HUES48 (cell line): ENCODE data around the gene TTYH2.

ENCODE experiments used
- H3K27ac ChIP-seq: one replicate; pipeline ENCODE4 v1.7.0; 2013; ENCODE audit warnings: low read depth, low read length, inconsistent platforms
- H3K27me3 ChIP-seq: 2 replicates; pipeline ENCODE4 v1.6.1; 2013; ENCODE audit warnings: mild to moderate bottlenecking, low read length; ENCODE audit not compliant: control insufficient read depth, insufficient read depth
- H3K36me3 ChIP-seq: 2 replicates; pipeline ENCODE4 v1.6.1; 2013; ENCODE audit warnings: low read length; ENCODE audit not compliant: control insufficient read depth, insufficient read depth
- H3K4me1 ChIP-seq: 2 replicates; pipeline ENCODE4 v1.6.1; 2013; ENCODE audit warnings: mild to moderate bottlenecking, low read length; ENCODE audit not compliant: control insufficient read depth, insufficient read depth
- H3K4me3 ChIP-seq: 2 replicates; pipeline ENCODE4 v1.5.1; 2013; ENCODE audit warnings: mild to moderate bottlenecking, low read depth, low read length
- H3K9ac ChIP-seq: 2 replicates; pipeline ENCODE4 v1.6.1; 2013; ENCODE audit warnings: mild to moderate bottlenecking, low read depth, low read length, moderate library complexity
- H3K9me3 ChIP-seq: 2 replicates; pipeline ENCODE4 v1.6.1; 2013; ENCODE audit warnings: low read length; ENCODE audit not compliant: control insufficient read depth, insufficient read depth

The TTYH2 gene

GRCh38 chr17:74205274-74205673 lies 8.1 kb upstream of the TTYH2 start:
- H3K4me3 ChIP-seq = peak overlapping the region; percentile 91
- H3K9ac ChIP-seq = peak overlapping the region; percentile 94
- H3K27me3 ChIP-seq = peaks cover 9% of the 10 kb centered on the region
- peaks cover 60% of the 10 kb centered on the region for H3K36me3 ChIP-seq
- H3K9me3 ChIP-seq = no peaks in the 10 kb centered on the region
- H3K4me1 ChIP-seq = peaks cover 22% of the 10 kb centered on the region
- H3K27ac ChIP-seq = peak overlapping the region; percentile 90

- no peaks in the 10 kb centered on the region for H3K9me3 ChIP-seq
- no peak overlapping the region for H3K4me3 ChIP-seq
- peaks cover 33% of the 10 kb centered on the region for H3K4me1 ChIP-seq
- no peak overlapping the region for H3K9ac ChIP-seq
- H3K36me3 ChIP-seq = peaks cover 60% of the 10 kb centered on the region
- H3K27ac ChIP-seq = peak overlapping the region; percentile 32
- H3K27me3 ChIP-seq = no peaks in the 10 kb centered on the region; the same call in 1 of the 2 replicates
Observed at GRCh38 chr17:74206332-74206818, 7.0 kb upstream of the TTYH2 start.

GRCh38 chr17:74210191-74211140 lies 2.9 kb upstream of the TTYH2 start:
- H3K36me3 ChIP-seq = peaks cover 47% of the 10 kb centered on the region
- peaks cover 29% of the 10 kb centered on the region for H3K27me3 ChIP-seq
- H3K9me3 ChIP-seq = no peaks in the 10 kb centered on the region
- peak overlapping the region; percentile 86 for H3K27ac ChIP-seq
- H3K4me1 ChIP-seq = peaks cover 26% of the 10 kb centered on the region
- no peak overlapping the region for H3K4me3 ChIP-seq
- peak overlapping the region; percentile 47 for H3K9ac ChIP-seq

- H3K27ac ChIP-seq = peak overlapping the region; percentile 86
- H3K9ac ChIP-seq = peak overlapping the region; percentile 47; the same call in 1 of the 2 replicates
- H3K4me1 ChIP-seq = peaks cover 25% of the 10 kb centered on the region
- H3K27me3 ChIP-seq = peaks cover 33% of the 10 kb centered on the region
- H3K36me3 ChIP-seq = peaks cover 38% of the 10 kb centered on the region
- H3K9me3 ChIP-seq = no peaks in the 10 kb centered on the region
- H3K4me3 ChIP-seq = peak overlapping the region; percentile 69; the same call in 1 of the 2 replicates
Observed at GRCh38 chr17:74211141-74211911, 2.0 kb upstream of the TTYH2 start.

GRCh38 chr17:74211912-74212208 lies 1.5 kb upstream of the TTYH2 start:
- H3K27me3 ChIP-seq = peaks cover 33% of the 10 kb centered on the region
- peak overlapping the region; percentile 33 for H3K9ac ChIP-seq
- H3K9me3 ChIP-seq = no peaks in the 10 kb centered on the region
- peaks cover 34% of the 10 kb centered on the region for H3K36me3 ChIP-seq
- H3K4me3 ChIP-seq = peak overlapping the region; percentile 69
- peak overlapping the region; percentile 86 for H3K27ac ChIP-seq
- peaks cover 25% of the 10 kb centered on the region for H3K4me1 ChIP-seq

- peak overlapping the region; percentile 21 for H3K27ac ChIP-seq
- peak overlapping the region; percentile 33 for H3K9ac ChIP-seq
- peaks cover 29% of the 10 kb centered on the region for H3K36me3 ChIP-seq
- peaks cover 25% of the 10 kb centered on the region for H3K4me1 ChIP-seq
- H3K9me3 ChIP-seq = no peaks in the 10 kb centered on the region
- peaks cover 33% of the 10 kb centered on the region for H3K27me3 ChIP-seq
- peak overlapping the region; percentile 69 for H3K4me3 ChIP-seq
Observed at GRCh38 chr17:74212209-74212912, 1.0 kb upstream of the TTYH2 start.

- Histone ChIP-seq H3K27ac (no peak overlapping the region), H3K9ac (no peak overlapping the region), H3K4me1 (peaks cover 25% of the 10 kb centered on the region), H3K36me3 (peaks cover 14% of the 10 kb centered on the region), H3K4me3 (peak overlapping the region; percentile 71), H3K27me3 (peaks cover 33% of the 10 kb centered on the region), H3K9me3 (no peaks in the 10 kb centered on the region)
Observed at GRCh38 chr17:74213861-74214391, 555 bp downstream of the TTYH2 start.

- H3K27ac ChIP-seq = no peak overlapping the region
- H3K4me1 ChIP-seq = peaks cover 25% of the 10 kb centered on the region
- H3K27me3 ChIP-seq = peaks cover 33% of the 10 kb centered on the region
- no peaks in the 10 kb centered on the region for H3K9me3 ChIP-seq
- H3K9ac ChIP-seq = no peak overlapping the region
- peak overlapping the region; percentile 71; the same call in 1 of the 2 replicates for H3K4me3 ChIP-seq
- H3K36me3 ChIP-seq = peaks cover 6% of the 10 kb centered on the region
Observed at GRCh38 chr17:74214484-74215341, 1.3 kb downstream of the TTYH2 start.

- H3K9me3 ChIP-seq = no peaks in the 10 kb centered on the region
- no peak overlapping the region for H3K9ac ChIP-seq
- peaks cover 23% of the 10 kb centered on the region for H3K4me1 ChIP-seq
- no peak overlapping the region for H3K27ac ChIP-seq
- no peak overlapping the region for H3K4me3 ChIP-seq
- H3K36me3 ChIP-seq = no peaks in the 10 kb centered on the region
- peaks cover 33% of the 10 kb centered on the region for H3K27me3 ChIP-seq
Observed at GRCh38 chr17:74215342-74215727, 2.0 kb downstream of the TTYH2 start.

- H3K9me3 ChIP-seq = no peaks in the 10 kb centered on the region
- H3K36me3 ChIP-seq = no peaks in the 10 kb centered on the region
- H3K4me1 ChIP-seq = peaks cover 11% of the 10 kb centered on the region
- H3K27ac ChIP-seq = no peak overlapping the region
- H3K27me3 ChIP-seq = peaks cover 33% of the 10 kb centered on the region
- no peak overlapping the region for H3K9ac ChIP-seq
- no peak overlapping the region for H3K4me3 ChIP-seq
Observed at GRCh38 chr17:74216505-74216904, 3.1 kb downstream of the TTYH2 start.
